Measurements from ENCODE around the gene PTPRO.

Gene PTPRO

DNA sequence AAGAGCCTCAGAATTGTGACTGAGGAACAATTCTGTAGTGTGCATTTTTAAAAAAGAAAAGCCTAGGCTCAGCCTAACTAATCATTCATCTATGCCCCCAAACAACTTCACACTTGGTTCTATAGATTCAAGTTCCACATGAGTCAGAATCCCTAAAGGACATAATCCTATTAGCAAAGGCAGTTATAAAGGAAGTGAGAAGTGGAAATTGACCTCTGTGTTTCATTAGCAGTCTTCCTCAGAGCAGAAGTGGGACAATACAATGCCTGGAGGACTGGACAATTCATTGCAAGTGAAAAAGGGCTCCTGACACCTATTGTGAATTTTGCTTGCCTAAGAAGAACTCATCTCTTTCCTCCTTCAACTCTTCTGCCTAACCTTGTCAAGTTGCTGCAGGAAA lies 222.3 kb downstream of the PTPRO start:
- Histone ChIP-seq H3K4me3 (ENCODE audit: low read depth, low read length) (no peak overlapping the region), H3K4me1 (peaks cover 6% of the 10 kb centered on the region), H3K27me3 (no peaks in the 10 kb centered on the region), H3K36me3 (no peaks in the 10 kb centered on the region; the same call in none of the 2 replicates), H3K9me3 (no peaks in the 10 kb centered on the region)
- TF ChIP-seq, protein P1, sequence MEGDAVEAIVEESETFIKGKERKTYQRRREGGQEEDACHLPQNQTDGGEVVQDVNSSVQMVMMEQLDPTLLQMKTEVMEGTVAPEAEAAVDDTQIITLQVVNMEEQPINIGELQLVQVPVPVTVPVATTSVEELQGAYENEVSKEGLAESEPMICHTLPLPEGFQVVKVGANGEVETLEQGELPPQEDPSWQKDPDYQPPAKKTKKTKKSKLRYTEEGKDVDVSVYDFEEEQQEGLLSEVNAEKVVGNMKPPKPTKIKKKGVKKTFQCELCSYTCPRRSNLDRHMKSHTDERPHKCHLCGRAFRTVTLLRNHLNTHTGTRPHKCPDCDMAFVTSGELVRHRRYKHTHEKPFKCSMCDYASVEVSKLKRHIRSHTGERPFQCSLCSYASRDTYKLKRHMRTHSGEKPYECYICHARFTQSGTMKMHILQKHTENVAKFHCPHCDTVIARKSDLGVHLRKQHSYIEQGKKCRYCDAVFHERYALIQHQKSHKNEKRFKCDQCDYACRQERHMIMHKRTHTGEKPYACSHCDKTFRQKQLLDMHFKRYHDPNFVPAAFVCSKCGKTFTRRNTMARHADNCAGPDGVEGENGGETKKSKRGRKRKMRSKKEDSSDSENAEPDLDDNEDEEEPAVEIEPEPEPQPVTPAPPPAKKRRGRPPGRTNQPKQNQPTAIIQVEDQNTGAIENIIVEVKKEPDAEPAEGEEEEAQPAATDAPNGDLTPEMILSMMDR (IDR thresholded peaks at IDR 0.05; ENCODE audit: low read depth, low read length): no peak
- no peak for DNase-seq

- no peak for DNase-seq
- Histone ChIP-seq H3K27me3 (no peaks in the 10 kb centered on the region), H3K36me3 (peaks cover 1% of the 10 kb centered on the region), H3K9me3 (no peaks in the 10 kb centered on the region), H3K4me3 (ENCODE audit: low read depth, low read length) (no peak overlapping the region), H3K4me1 (peaks cover 2% of the 10 kb centered on the region)
- TF ChIP-seq, protein P1 (IDR thresholded peaks at IDR 0.05; ENCODE audit: low read depth, low read length): no peak
Measured at GRCh38 chr12:15545334-15545733, 223.0 kb downstream of the PTPRO start.

- TF ChIP-seq, protein P1 (IDR thresholded peaks at IDR 0.05; ENCODE audit: low read depth, low read length): no peak
- Histone ChIP-seq H3K9me3 (no peaks in the 10 kb centered on the region), H3K4me3 (ENCODE audit: low read depth, low read length) (no peak overlapping the region), H3K4me1 (no peaks in the 10 kb centered on the region), H3K27me3 (no peaks in the 10 kb centered on the region), H3K36me3 (peaks cover 6% of the 10 kb centered on the region)
- no peak for DNase-seq
Measured at GRCh38 chr12:15546102-15546701, 223.9 kb downstream of the PTPRO start.

DNA sequence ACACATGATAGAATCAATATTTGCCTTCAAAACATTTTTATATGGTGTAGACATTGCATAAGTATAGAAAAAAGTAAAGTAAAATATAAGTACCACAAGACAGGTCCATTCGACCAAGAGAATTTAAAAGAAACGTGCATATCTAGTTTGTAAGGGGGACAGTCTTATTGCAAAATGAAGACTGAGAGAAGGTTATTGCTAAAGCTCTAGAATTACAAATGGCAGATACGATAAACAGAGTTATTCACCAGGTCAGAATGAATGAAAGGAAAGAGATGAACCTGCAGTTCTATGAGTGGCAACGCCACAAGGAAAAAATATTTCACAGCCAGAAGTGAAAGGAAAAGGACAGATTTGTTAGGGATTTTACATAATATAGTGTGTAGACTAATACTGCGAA lies 224.8 kb downstream of the PTPRO start:
- H3K9me3 ChIP-seq: no peaks in the 10 kb centered on the region
- TF ChIP-seq, protein P1 (IDR thresholded peaks at IDR 0.05; ENCODE audit: low read depth, low read length): no peak
- H3K36me3 ChIP-seq: peaks cover 8% of the 10 kb centered on the region
- no peaks in the 10 kb centered on the region for H3K27me3 ChIP-seq
- H3K4me3 ChIP-seq (ENCODE audit: low read depth, low read length): no peak overlapping the region
- no peaks in the 10 kb centered on the region for H3K4me1 ChIP-seq
- no peak for DNase-seq

DNA sequence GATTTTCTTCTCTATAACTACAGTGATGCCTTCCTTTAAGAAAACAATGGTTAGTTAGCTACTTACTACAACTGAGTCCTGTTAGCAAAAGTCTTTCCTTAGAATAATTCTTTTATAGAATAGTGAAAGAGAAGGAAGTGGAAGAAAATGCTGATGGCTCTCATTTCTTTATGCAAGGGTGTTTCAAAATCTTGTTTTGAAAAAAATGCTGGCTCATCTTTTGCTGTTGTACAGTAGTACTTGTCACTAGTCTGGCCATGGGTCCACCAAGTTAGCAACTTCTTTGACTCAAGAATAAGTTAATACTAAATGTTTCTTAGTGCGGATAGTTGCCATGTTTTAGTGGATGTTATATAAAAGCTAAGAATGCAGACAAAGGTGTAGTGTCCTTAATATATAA lies 225.4 kb downstream of the PTPRO start:
- Histone ChIP-seq H3K36me3 (peaks cover 8% of the 10 kb centered on the region), H3K4me3 (ENCODE audit: low read depth, low read length) (no peak overlapping the region), H3K9me3 (no peaks in the 10 kb centered on the region), H3K27me3 (no peaks in the 10 kb centered on the region), H3K4me1 (no peaks in the 10 kb centered on the region)
- TF ChIP-seq, protein P1 (IDR thresholded peaks at IDR 0.05; ENCODE audit: low read depth, low read length): no peak
- no peak for DNase-seq

GRCh38 chr12:15550793-15551192 lies 228.5 kb downstream of the PTPRO start:
- Histone ChIP-seq H3K9me3 (no peaks in the 10 kb centered on the region), H3K4me3 (ENCODE audit: low read depth, low read length) (no peak overlapping the region), H3K4me1 (no peaks in the 10 kb centered on the region), H3K27me3 (no peaks in the 10 kb centered on the region), H3K36me3 (peaks cover 10% of the 10 kb centered on the region)
- TF ChIP-seq, protein P1 (IDR thresholded peaks at IDR 0.05; ENCODE audit: low read depth, low read length): no peak
- no peak for DNase-seq

Data from BE2C (cell line).